Ishikawa (cell line): ENCODE results near the gene APOB.

Experiments
- EP300 ChIP-seq: IDR thresholded peaks from 2 replicates; pipeline ENCODE4 v1.6.1; 2012; ENCODE audit warnings: borderline replicate concordance
- RAD21 ChIP-seq: IDR thresholded peaks from 2 replicates; pipeline ENCODE4 v1.6.1; 2012; ENCODE audit warnings: low read depth
- TCF12 ChIP-seq: IDR thresholded peaks from 2 replicates; pipeline ENCODE4 v1.6.1; 2012; ENCODE audit warnings: low read depth
- TF ChIP-seq, protein P1 (sequence below): IDR thresholded peaks from 2 replicates; pipeline ENCODE4 v1.6.1; 2012
- TF ChIP-seq, protein P2 (sequence below): IDR thresholded peaks from 2 replicates; pipeline ENCODE4 v1.6.1; 2012; ENCODE audit warnings: low read depth, mild to moderate bottlenecking

DNA sequence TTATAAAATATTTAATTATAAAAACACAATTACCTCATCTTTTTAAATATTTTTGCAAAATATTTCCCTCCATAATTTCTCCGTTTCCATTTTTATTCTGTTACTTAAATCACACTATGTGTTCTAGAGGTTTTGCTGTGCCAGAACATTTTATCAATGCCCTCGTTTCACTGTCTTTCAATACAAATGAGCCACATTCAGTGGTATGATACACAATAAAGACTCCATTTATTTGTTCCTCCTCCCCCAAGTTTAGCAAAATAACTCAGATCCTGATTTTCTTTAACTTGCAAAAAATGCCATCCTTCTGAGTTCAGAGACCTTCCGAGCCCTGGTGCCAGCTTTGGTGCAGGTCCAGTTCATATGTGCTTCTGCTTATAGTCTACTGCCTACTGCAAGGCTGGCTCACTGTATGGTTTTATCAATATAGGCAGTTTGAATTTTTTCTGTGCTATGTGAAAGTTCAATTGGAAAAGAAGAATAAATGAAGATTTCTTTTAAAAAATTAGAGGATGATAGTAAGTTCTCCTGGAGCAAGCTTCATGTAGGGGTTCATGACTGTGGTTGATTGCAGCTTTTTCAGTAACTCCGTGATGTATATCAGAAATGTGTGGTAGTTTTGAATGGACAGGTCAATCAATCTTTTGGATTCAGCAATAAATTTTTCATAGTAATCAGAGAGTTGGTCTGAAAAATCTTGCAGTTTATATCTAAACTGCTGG lies 42.5 kb downstream of the APOB start:
- TF ChIP-seq, protein P1, sequence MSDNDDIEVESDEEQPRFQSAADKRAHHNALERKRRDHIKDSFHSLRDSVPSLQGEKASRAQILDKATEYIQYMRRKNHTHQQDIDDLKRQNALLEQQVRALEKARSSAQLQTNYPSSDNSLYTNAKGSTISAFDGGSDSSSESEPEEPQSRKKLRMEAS: no peak
- TF ChIP-seq TCF12: no peak
- no peak for TF ChIP-seq EP300
- no peak for TF ChIP-seq RAD21
- TF ChIP-seq, protein P2, sequence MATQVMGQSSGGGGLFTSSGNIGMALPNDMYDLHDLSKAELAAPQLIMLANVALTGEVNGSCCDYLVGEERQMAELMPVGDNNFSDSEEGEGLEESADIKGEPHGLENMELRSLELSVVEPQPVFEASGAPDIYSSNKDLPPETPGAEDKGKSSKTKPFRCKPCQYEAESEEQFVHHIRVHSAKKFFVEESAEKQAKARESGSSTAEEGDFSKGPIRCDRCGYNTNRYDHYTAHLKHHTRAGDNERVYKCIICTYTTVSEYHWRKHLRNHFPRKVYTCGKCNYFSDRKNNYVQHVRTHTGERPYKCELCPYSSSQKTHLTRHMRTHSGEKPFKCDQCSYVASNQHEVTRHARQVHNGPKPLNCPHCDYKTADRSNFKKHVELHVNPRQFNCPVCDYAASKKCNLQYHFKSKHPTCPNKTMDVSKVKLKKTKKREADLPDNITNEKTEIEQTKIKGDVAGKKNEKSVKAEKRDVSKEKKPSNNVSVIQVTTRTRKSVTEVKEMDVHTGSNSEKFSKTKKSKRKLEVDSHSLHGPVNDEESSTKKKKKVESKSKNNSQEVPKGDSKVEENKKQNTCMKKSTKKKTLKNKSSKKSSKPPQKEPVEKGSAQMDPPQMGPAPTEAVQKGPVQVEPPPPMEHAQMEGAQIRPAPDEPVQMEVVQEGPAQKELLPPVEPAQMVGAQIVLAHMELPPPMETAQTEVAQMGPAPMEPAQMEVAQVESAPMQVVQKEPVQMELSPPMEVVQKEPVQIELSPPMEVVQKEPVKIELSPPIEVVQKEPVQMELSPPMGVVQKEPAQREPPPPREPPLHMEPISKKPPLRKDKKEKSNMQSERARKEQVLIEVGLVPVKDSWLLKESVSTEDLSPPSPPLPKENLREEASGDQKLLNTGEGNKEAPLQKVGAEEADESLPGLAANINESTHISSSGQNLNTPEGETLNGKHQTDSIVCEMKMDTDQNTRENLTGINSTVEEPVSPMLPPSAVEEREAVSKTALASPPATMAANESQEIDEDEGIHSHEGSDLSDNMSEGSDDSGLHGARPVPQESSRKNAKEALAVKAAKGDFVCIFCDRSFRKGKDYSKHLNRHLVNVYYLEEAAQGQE: no peak
